Fibroblast of lung (primary cell): Measurements from ENCODE around the gene MYOM3.

Experiments used
- EZH2 ChIP-seq: IDR thresholded peaks from 2 replicates; pipeline ENCODE4 v1.5.1; 2012; ENCODE audit warnings: low read length, control low read depth, mild to moderate bottlenecking; ENCODE audit errors: missing control alignments
- TF ChIP-seq, protein P1 (sequence below), 2 donors: IDR thresholded peaks in 1 of 2; conservative IDR thresholded peaks in 1 of 2; 1 replicate in 1 of 2; 2 replicates in 1 of 2; pipeline ENCODE4 v1.5.1; 2011 to 2012; ENCODE audit warnings: low read length in 2 of 2, control low read depth in 1 of 2, inconsistent platforms in 1 of 2, low read depth in 1 of 2, mild to moderate bottlenecking in 1 of 2

DNA sequence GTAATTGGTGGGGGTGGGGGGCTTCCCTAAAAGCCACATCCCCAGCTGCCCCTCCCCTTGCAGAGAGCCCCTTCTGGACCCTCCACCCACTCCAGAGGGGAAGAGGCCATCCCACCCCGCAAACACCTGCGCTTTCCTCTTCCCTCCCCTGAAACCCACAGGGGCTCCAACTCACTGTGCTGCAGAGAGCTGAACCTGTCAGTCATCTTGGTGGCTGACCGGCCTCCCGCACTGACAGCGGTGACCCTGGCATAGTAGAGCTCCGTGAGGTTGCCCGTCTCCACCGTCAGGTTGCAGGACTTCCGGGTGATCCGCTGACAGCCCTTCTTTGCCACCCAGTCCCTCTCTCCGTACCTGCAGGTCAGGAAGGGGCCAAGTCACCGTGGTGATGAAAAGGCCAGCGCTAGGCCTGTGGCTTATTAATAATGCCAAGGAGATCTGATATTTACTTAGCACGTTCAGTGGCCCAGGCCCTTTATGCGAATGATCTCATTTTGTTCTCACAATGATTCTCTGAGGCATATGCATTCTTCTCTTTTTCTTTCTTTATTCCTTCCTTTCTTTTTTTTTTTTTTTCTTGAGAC, 25.1 kb upstream of the MYOM3 start:
- TF ChIP-seq, protein P1, sequence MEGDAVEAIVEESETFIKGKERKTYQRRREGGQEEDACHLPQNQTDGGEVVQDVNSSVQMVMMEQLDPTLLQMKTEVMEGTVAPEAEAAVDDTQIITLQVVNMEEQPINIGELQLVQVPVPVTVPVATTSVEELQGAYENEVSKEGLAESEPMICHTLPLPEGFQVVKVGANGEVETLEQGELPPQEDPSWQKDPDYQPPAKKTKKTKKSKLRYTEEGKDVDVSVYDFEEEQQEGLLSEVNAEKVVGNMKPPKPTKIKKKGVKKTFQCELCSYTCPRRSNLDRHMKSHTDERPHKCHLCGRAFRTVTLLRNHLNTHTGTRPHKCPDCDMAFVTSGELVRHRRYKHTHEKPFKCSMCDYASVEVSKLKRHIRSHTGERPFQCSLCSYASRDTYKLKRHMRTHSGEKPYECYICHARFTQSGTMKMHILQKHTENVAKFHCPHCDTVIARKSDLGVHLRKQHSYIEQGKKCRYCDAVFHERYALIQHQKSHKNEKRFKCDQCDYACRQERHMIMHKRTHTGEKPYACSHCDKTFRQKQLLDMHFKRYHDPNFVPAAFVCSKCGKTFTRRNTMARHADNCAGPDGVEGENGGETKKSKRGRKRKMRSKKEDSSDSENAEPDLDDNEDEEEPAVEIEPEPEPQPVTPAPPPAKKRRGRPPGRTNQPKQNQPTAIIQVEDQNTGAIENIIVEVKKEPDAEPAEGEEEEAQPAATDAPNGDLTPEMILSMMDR (conservative IDR thresholded peaks at IDR 0.05 in 1 of 2, IDR thresholded peaks at IDR 0.05 in 1 of 2; ENCODE audit: low read depth in 1 of 2, low read length in 2 of 2), result no peak
- TF ChIP-seq EZH2, result no peak
